ENCODE data around the gene MAPRE3.

Gene MAPRE3

GRCh38 chr2:26945991-26946750, 24.3 kb upstream of the MAPRE3 start:
- Histone ChIP-seq H3K36me3 (ENCODE audit: control insufficient read depth, insufficient read depth, low read length) (no peaks in the 10 kb centered on the region), H3K4me3 (replicated peaks; ENCODE audit: low read depth, low read length) (no peak overlapping the region), H3K27me3 (replicated peaks; ENCODE audit: control insufficient read depth, insufficient read depth, low read length) (no peaks in the 10 kb centered on the region; the same call in 1 of the 2 replicates)
- no peak for DNase-seq (ENCODE audit: extremely low read depth, insufficient read length)
- no peak for TF ChIP-seq CTCF (IDR thresholded peaks at IDR 0.05; ENCODE audit: insufficient read depth, low read length, poor library complexity, severe bottlenecking)

GRCh38 chr2:26946841-26947784, 23.3 kb upstream of the MAPRE3 start:
- Histone ChIP-seq H3K27me3 (replicated peaks; ENCODE audit: control insufficient read depth, insufficient read depth, low read length) (no peaks in the 10 kb centered on the region; the same call in 1 of the 2 replicates), H3K4me3 (replicated peaks; ENCODE audit: low read depth, low read length) (no peak overlapping the region), H3K36me3 (ENCODE audit: control insufficient read depth, insufficient read depth, low read length) (no peaks in the 10 kb centered on the region)
- DNase-seq (ENCODE audit: extremely low read depth, insufficient read length) = no peak
- TF ChIP-seq CTCF (IDR thresholded peaks at IDR 0.05; ENCODE audit: insufficient read depth, low read length, poor library complexity, severe bottlenecking) = no peak

GRCh38 chr2:26948800-26949199, 21.6 kb upstream of the MAPRE3 start:
- Histone ChIP-seq H3K36me3 (ENCODE audit: control insufficient read depth, insufficient read depth, low read length) (no peaks in the 10 kb centered on the region), H3K27me3 (replicated peaks; ENCODE audit: control insufficient read depth, insufficient read depth, low read length) (no peaks in the 10 kb centered on the region; the same call in 1 of the 2 replicates), H3K4me3 (replicated peaks; ENCODE audit: low read depth, low read length) (no peak overlapping the region)
- TF ChIP-seq CTCF (IDR thresholded peaks at IDR 0.05; ENCODE audit: insufficient read depth, low read length, poor library complexity, severe bottlenecking) = no peak
- no peak for DNase-seq (ENCODE audit: extremely low read depth, insufficient read length)

- DNase-seq (ENCODE audit: extremely low read depth, insufficient read length) = no peak
- Histone ChIP-seq H3K36me3 (ENCODE audit: control insufficient read depth, insufficient read depth, low read length) (no peaks in the 10 kb centered on the region), H3K27me3 (replicated peaks; ENCODE audit: control insufficient read depth, insufficient read depth, low read length) (no peaks in the 10 kb centered on the region; the same call in 1 of the 2 replicates), H3K4me3 (replicated peaks; ENCODE audit: low read depth, low read length) (no peak overlapping the region)
- no peak for TF ChIP-seq CTCF (IDR thresholded peaks at IDR 0.05; ENCODE audit: insufficient read depth, low read length, poor library complexity, severe bottlenecking)
Measured at GRCh38 chr2:26950246-26950645, 20.2 kb upstream of the MAPRE3 start.

GRCh38 chr2:26951236-26951635, 19.2 kb upstream of the MAPRE3 start:
- TF ChIP-seq CTCF (IDR thresholded peaks at IDR 0.05; ENCODE audit: insufficient read depth, low read length, poor library complexity, severe bottlenecking) = no peak
- no peaks in the 10 kb centered on the region for H3K36me3 ChIP-seq (ENCODE audit: control insufficient read depth, insufficient read depth, low read length)
- no peak overlapping the region for H3K4me3 ChIP-seq (replicated peaks; ENCODE audit: low read depth, low read length)
- no peaks in the 10 kb centered on the region; the same call in 1 of the 2 replicates for H3K27me3 ChIP-seq (replicated peaks; ENCODE audit: control insufficient read depth, insufficient read depth, low read length)
- DNase-seq (ENCODE audit: extremely low read depth, insufficient read length) = no peak
